D341Med (cell line): Measurements from ENCODE around the gene ZNF654.
A peak's percentile ranks its signal among the peaks of the same experiment; 100 is the strongest.
"Not testable (repeated sequence)": the region's sequence is repeated elsewhere in the genome, so short reads cannot be mapped to it uniquely, and the experiment has no call there.

ENCODE experiments used
- DNase-seq: peaks from one replicate; pipeline ENCODE4 v3.0.0; 2012; ENCODE audit warnings: low spot score

ZNF654 gene

GRCh38 chr3:88142094-88142624, 83.1 kb downstream of the ZNF654 start:
- DNase-seq, result no peak

- DNase-seq, result no peak
Observed at GRCh38 chr3:88147261-88147660, 88.2 kb downstream of the ZNF654 start.

GRCh38 chr3:88148651-88149050, 89.6 kb downstream of the ZNF654 start:
- no peak for DNase-seq

- DNase-seq, result peak; percentile 57
Observed at GRCh38 chr3:88149101-88149508, 90.0 kb downstream of the ZNF654 start.

GRCh38 chr3:88149509-88150362, 90.7 kb downstream of the ZNF654 start, which contains the start of gene C3orf38:
TSS of gene C3orf38 (plus strand) at chr3:88149959. CDS start at chr3:88150053, 94 bp downstream.
- DNase-seq, result peak; percentile 91

GRCh38 chr3:88150371-88150770, 91.3 kb downstream of the ZNF654 start:
- peak; percentile 12 for DNase-seq

- DNase-seq, result no peak
Observed at GRCh38 chr3:88150806-88151205, 91.8 kb downstream of the ZNF654 start.

- no peak for DNase-seq
Observed at GRCh38 chr3:88151358-88151757, 92.3 kb downstream of the ZNF654 start.

GRCh38 chr3:88152841-88153240, 93.8 kb downstream of the ZNF654 start:
- no peak for DNase-seq

- DNase-seq, result no peak
Observed at GRCh38 chr3:88166419-88166971, 107.4 kb downstream of the ZNF654 start.

GRCh38 chr3:88167173-88167572, 108.1 kb downstream of the ZNF654 start:
- no peak for DNase-seq

- DNase-seq, result no peak
Observed at GRCh38 chr3:88167704-88168103, 108.6 kb downstream of the ZNF654 start.

GRCh38 chr3:88168171-88168570, 109.1 kb downstream of the ZNF654 start:
- DNase-seq, result no peak

- DNase-seq, result peak; percentile 34
Observed at GRCh38 chr3:88180398-88180999, 121.4 kb downstream of the ZNF654 start.

GRCh38 chr3:88182165-88182918, 123.3 kb downstream of the ZNF654 start:
- DNase-seq, result not testable (repeated sequence)

GRCh38 chr3:88188436-88188835, 129.4 kb downstream of the ZNF654 start:
- DNase-seq, result no peak

GRCh38 chr3:88189361-88189810, 130.3 kb downstream of the ZNF654 start:
- no peak for DNase-seq

- no peak for DNase-seq
Observed at GRCh38 chr3:88191872-88192409, 132.9 kb downstream of the ZNF654 start.

- no peak for DNase-seq
Observed at GRCh38 chr3:88192631-88193030, 133.6 kb downstream of the ZNF654 start.
